HUES48 (cell line): ENCODE measurements around the gene PSMD7.

Experiments
- H3K27ac ChIP-seq: one replicate; pipeline ENCODE4 v1.7.0; 2013; ENCODE audit warnings: low read depth, low read length, inconsistent platforms
- H3K27me3 ChIP-seq: 2 replicates; pipeline ENCODE4 v1.6.1; 2013; ENCODE audit warnings: mild to moderate bottlenecking, low read length; ENCODE audit not compliant: control insufficient read depth, insufficient read depth
- H3K36me3 ChIP-seq: 2 replicates; pipeline ENCODE4 v1.6.1; 2013; ENCODE audit warnings: low read length; ENCODE audit not compliant: control insufficient read depth, insufficient read depth
- H3K4me1 ChIP-seq: 2 replicates; pipeline ENCODE4 v1.6.1; 2013; ENCODE audit warnings: mild to moderate bottlenecking, low read length; ENCODE audit not compliant: control insufficient read depth, insufficient read depth
- H3K4me3 ChIP-seq: 2 replicates; pipeline ENCODE4 v1.5.1; 2013; ENCODE audit warnings: mild to moderate bottlenecking, low read depth, low read length
- H3K9ac ChIP-seq: 2 replicates; pipeline ENCODE4 v1.6.1; 2013; ENCODE audit warnings: mild to moderate bottlenecking, low read depth, low read length, moderate library complexity
- H3K9me3 ChIP-seq: 2 replicates; pipeline ENCODE4 v1.6.1; 2013; ENCODE audit warnings: low read length; ENCODE audit not compliant: control insufficient read depth, insufficient read depth

Gene PSMD7

GRCh38 chr16:74296432-74297144 is at the start of gene PSMD7:
PSMD7 (plus strand) TSS chr16:74296814; CDS start chr16:74296915, 101 bp downstream.
- H3K4me1 ChIP-seq: peaks cover 9% of the 10 kb centered on the region; the same call in 1 of the 2 replicates
- no peaks in the 10 kb centered on the region for H3K27me3 ChIP-seq
- peak within 1 kb of the TSS; percentile 98 for H3K9ac ChIP-seq
- peak within 1 kb of the TSS; percentile 100 for H3K4me3 ChIP-seq
- H3K36me3 ChIP-seq: peaks cover 37% of the 10 kb centered on the region
- peak within 1 kb of the TSS; percentile 93 for H3K27ac ChIP-seq
- H3K9me3 ChIP-seq: no peaks in the 10 kb centered on the region

GRCh38 chr16:74249254-74249653 is 47.4 kb upstream of the PSMD7 start:
- Histone ChIP-seq H3K4me3 (no peak overlapping the region), H3K9ac (no peak overlapping the region), H3K27ac (no peak overlapping the region), H3K36me3 (no peaks in the 10 kb centered on the region), H3K27me3 (no peaks in the 10 kb centered on the region), H3K4me1 (0 out of 2 replicates have a peak, but pooled peaks cover 4% of the 10 kb centered on the region), H3K9me3 (no peaks in the 10 kb centered on the region)

- Histone ChIP-seq H3K4me3 (no peak overlapping the region), H3K27me3 (no peaks in the 10 kb centered on the region), H3K4me1 (0 out of 2 replicates have a peak, but pooled peaks cover 4% of the 10 kb centered on the region), H3K9me3 (no peaks in the 10 kb centered on the region), H3K27ac (no peak overlapping the region), H3K36me3 (no peaks in the 10 kb centered on the region), H3K9ac (no peak overlapping the region)
Measured at GRCh38 chr16:74249846-74250245, 46.8 kb upstream of the PSMD7 start.

GRCh38 chr16:74252329-74252728 is 44.3 kb upstream of the PSMD7 start:
- Histone ChIP-seq H3K27me3 (no peaks in the 10 kb centered on the region), H3K4me1 (0 out of 2 replicates have a peak, but pooled peaks cover 4% of the 10 kb centered on the region), H3K4me3 (no peak overlapping the region), H3K9me3 (no peaks in the 10 kb centered on the region), H3K36me3 (no peaks in the 10 kb centered on the region), H3K27ac (no peak overlapping the region), H3K9ac (no peak overlapping the region)

GRCh38 chr16:74253161-74253938 is 43.3 kb upstream of the PSMD7 start:
- no peak overlapping the region for H3K27ac ChIP-seq
- no peaks in the 10 kb centered on the region for H3K27me3 ChIP-seq
- H3K4me1 ChIP-seq: 0 out of 2 replicates have a peak, but pooled peaks cover 4% of the 10 kb centered on the region
- H3K9ac ChIP-seq: no peak overlapping the region
- H3K4me3 ChIP-seq: no peak overlapping the region
- H3K9me3 ChIP-seq: no peaks in the 10 kb centered on the region
- no peaks in the 10 kb centered on the region for H3K36me3 ChIP-seq

- Histone ChIP-seq H3K4me3 (no peak overlapping the region), H3K27ac (no peak overlapping the region)
Measured at GRCh38 chr16:74257061-74257460, 39.6 kb upstream of the PSMD7 start.

GRCh38 chr16:74261068-74261467 is 35.5 kb upstream of the PSMD7 start:
- H3K9ac ChIP-seq: no peak overlapping the region
- H3K27ac ChIP-seq: no peak overlapping the region
- H3K4me1 ChIP-seq: no peaks in the 10 kb centered on the region
- no peaks in the 10 kb centered on the region for H3K9me3 ChIP-seq
- H3K4me3 ChIP-seq: no peak overlapping the region
- H3K36me3 ChIP-seq: no peaks in the 10 kb centered on the region
- H3K27me3 ChIP-seq: no peaks in the 10 kb centered on the region

More at GRCh38 chr16:74257061-74257460, 39.6 kb upstream of the PSMD7 start:
- H3K36me3 ChIP-seq: no peaks in the 10 kb centered on the region
- no peaks in the 10 kb centered on the region for H3K27me3 ChIP-seq
- no peak overlapping the region for H3K9ac ChIP-seq
- no peaks in the 10 kb centered on the region for H3K4me1 ChIP-seq
- no peaks in the 10 kb centered on the region for H3K9me3 ChIP-seq

- Histone ChIP-seq H3K4me1 (no peaks in the 10 kb centered on the region), H3K27ac (no peak overlapping the region), H3K27me3 (no peaks in the 10 kb centered on the region), H3K9ac (no peak overlapping the region), H3K36me3 (no peaks in the 10 kb centered on the region), H3K4me3 (no peak overlapping the region), H3K9me3 (no peaks in the 10 kb centered on the region)
Measured at GRCh38 chr16:74264811-74265210, 31.8 kb upstream of the PSMD7 start.

GRCh38 chr16:74268372-74268782 is 28.2 kb upstream of the PSMD7 start:
- H3K9ac ChIP-seq: no peak overlapping the region
- H3K4me1 ChIP-seq: no peaks in the 10 kb centered on the region
- no peaks in the 10 kb centered on the region for H3K9me3 ChIP-seq
- no peak overlapping the region for H3K27ac ChIP-seq
- H3K27me3 ChIP-seq: no peaks in the 10 kb centered on the region
- H3K36me3 ChIP-seq: no peaks in the 10 kb centered on the region
- no peak overlapping the region for H3K4me3 ChIP-seq

GRCh38 chr16:74271872-74272271 is 24.7 kb upstream of the PSMD7 start:
- Histone ChIP-seq H3K36me3 (no peaks in the 10 kb centered on the region), H3K9ac (no peak overlapping the region), H3K27me3 (no peaks in the 10 kb centered on the region), H3K9me3 (no peaks in the 10 kb centered on the region), H3K27ac (no peak overlapping the region), H3K4me3 (no peak overlapping the region), H3K4me1 (peaks cover 17% of the 10 kb centered on the region)

GRCh38 chr16:74275031-74275636 is 21.5 kb upstream of the PSMD7 start:
- Histone ChIP-seq H3K27me3 (no peaks in the 10 kb centered on the region), H3K36me3 (no peaks in the 10 kb centered on the region), H3K9me3 (no peaks in the 10 kb centered on the region), H3K4me1 (peaks cover 22% of the 10 kb centered on the region), H3K27ac (no peak overlapping the region), H3K9ac (no peak overlapping the region), H3K4me3 (peak overlapping the region; percentile 37)
